ENCODE results near the gene RHOT2. TPM values are rescaled to one million over a fixed set of nuclear protein-coding genes. Genes with fewer than 3 reads are reported as not detected.

The RHOT2 gene
- total RNA-seq, 4 donors from 2014 or later: 29.1 to 99.7 (median 71.7) TPM

DNA sequence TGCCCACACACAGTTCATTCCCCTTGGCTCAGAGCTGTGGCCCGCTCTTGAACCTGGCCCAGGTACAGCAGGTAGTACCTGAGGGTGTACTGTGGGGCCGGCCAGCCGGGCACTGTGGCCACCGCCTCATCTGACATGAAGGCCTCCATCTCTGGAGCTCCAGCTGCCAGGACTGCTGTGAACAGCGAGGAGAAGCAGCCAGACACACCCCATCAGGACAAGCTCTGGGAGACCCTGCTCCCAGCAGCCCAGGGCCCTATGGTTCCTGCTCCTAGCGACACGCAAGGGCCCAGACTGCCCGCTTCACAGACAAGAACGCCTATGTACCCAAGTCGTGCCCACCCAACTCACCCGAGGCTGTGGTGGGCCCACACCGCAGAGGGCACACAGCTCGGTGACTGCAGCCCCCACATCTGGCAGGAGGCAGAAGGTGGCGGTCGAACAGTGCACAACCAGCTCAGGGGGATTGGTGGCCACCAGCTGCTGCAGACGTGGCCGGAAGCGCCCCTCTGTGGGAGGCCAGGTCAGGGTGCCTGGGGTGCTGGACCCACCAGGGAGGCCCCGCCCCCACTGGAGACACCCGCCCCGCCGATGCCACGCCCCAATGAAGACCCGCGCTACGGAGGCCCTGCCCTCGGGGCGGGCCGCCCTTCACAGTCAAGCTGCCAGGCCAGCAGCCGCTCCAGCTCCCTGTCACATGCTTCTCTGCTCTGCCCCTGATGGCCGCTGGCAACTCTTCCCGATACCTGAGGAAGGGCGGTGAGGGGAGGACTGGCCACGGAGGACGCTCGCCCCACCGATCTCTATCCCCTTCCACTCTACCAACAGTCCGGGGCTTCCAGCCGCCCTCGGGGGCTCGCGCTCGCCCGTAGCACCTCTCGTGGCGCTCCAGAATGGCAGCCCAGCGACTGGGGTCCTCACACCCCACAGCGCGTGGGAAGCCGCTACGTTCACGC lies 11.2 kb downstream of the RHOT2 start:
- intact Hi-C loops (cut with DNase I; ENCODE audit: low total_unique reads): no loop called here
- H3K27me3 ChIP-seq: no peaks in the 10 kb centered on the region
- DNase-seq: peak; percentile 70 to 73
- H3K9me3 ChIP-seq: no peaks in the 10 kb centered on the region
- H3K4me1 ChIP-seq: peaks cover 0 to 34% of the 10 kb centered on the region in 2 donors
- H3K27ac ChIP-seq: peak overlapping the region; percentile 65 to 96
- H3K4me3 ChIP-seq: peak overlapping the region; percentile 43 to 82
- TF ChIP-seq CTCF (IDR thresholded peaks at IDR 0.05) (no peak), POLR2A (IDR thresholded peaks at IDR 0.05) (no peak)
- H3K36me3 ChIP-seq: no peaks in the 10 kb centered on the region

- peaks cover 0 to 38% of the 10 kb centered on the region in 2 donors for H3K4me1 ChIP-seq
- intact Hi-C loops (cut with DNase I; ENCODE audit: low total_unique reads): no loop called here
These were observed 12.1 kb downstream of the RHOT2 start, which contains the start of gene STUB1 for GRCh38 chr16:679814-680624. Gene STUB1, plus strand, starts transcription at chr16:680410. Its CDS starts 116 bp downstream, at chr16:680526.

GRCh38 chr16:680625-680945 lies 12.7 kb downstream of the RHOT2 start:
- Histone ChIP-seq H3K27ac (peak overlapping the region; percentile 86 to 96), H3K9me3 (no peaks in the 10 kb centered on the region), H3K4me3 (peak overlapping the region; percentile 39 to 82), H3K4me1 (peaks cover 0 to 34% of the 10 kb centered on the region in 2 donors), H3K27me3 (no peaks in the 10 kb centered on the region), H3K36me3 (no peaks in the 10 kb centered on the region)
- intact Hi-C loops (cut with DNase I; ENCODE audit: low total_unique reads): no loop called here
- DNase-seq: no peak
- TF ChIP-seq POLR2A (IDR thresholded peaks at IDR 0.05) (no peak), CTCF (IDR thresholded peaks at IDR 0.05) (no peak)

More at GRCh38 chr16:679814-680624, 12.1 kb downstream of the RHOT2 start, which contains the start of gene STUB1:
- Histone ChIP-seq H3K36me3 (no peaks in the 10 kb centered on the region), H3K27me3 (no peaks in the 10 kb centered on the region), H3K9me3 (no peaks in the 10 kb centered on the region), H3K27ac (peak within 1 kb of the TSS; percentile 86 to 96), H3K4me3 (peak within 1 kb of the TSS; percentile 43 to 82)
- peak; percentile 90 for DNase-seq
- TF ChIP-seq CTCF (IDR thresholded peaks at IDR 0.05) (peak in 1 of 4 experiments; percentile 2), POLR2A (IDR thresholded peaks at IDR 0.05) (peak; percentile 66 to 88)

DNA sequence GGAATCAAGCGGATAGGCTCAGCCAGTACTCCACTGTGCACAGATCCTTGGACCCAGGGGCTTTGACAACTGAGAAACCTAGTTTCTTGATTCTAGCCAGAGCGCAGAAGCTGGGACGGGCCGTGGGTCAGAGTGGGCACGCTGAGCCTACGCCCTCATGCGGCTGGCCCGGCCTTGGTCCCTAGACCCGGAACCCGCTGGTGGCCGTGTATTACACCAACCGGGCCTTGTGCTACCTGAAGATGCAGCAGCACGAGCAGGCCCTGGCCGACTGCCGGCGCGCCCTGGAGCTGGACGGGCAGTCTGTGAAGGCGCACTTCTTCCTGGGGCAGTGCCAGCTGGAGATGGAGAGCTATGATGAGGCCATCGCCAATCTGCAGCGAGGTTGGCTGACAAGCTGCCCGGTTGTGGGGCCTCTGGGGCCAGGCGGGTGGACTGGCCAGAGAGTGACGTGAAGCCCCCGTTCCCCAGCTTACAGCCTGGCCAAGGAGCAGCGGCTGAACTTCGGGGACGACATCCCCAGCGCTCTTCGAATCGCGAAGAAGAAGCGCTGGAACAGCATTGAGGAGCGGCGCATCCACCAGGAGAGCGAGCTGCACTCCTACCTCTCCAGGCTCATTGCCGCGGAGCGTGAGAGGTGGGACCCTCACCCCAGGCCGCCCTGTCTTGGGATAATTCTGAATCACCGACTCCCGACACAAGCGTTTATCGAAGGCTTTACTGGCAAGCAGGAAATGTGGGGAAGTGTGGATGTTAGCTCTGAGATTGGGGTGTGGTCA lies 13.2 kb downstream of the RHOT2 start:
- Histone ChIP-seq H3K36me3 (no peaks in the 10 kb centered on the region), H3K4me1 (peaks cover 0 to 29% of the 10 kb centered on the region in 2 donors), H3K4me3 (peak overlapping the region; percentile 39 to 82), H3K27me3 (no peaks in the 10 kb centered on the region), H3K27ac (peak overlapping the region; percentile 86 to 96), H3K9me3 (no peaks in the 10 kb centered on the region)
- TF ChIP-seq POLR2A (IDR thresholded peaks at IDR 0.05): no peak
- no peak for DNase-seq
- intact Hi-C loops (cut with DNase I; ENCODE audit: low total_unique reads): no loop called here

All from uterus (tissue), 4 donors.